ENCODE measurements around the gene VPS72. TPM values are rescaled to one million over a fixed set of nuclear protein-coding genes. Genes with fewer than 3 reads are reported as not detected.
A peak's percentile ranks its signal among the peaks of the same experiment; 100 is the strongest.

The VPS72 gene
- total and polyA plus RNA-seq, 2 of the 13 experiments (the other 11 are each of a cell fraction or from before 2014, with no cell fraction given), result 33.7 to 34.5 TPM

- TF ChIP-seq NFATC3 (CRISPR knock-in tag; IDR thresholded peaks at IDR 0.05), result 0 out of 2 replicates have a peak, but pooled peaks have one; percentile 40
- no peak; the same call in 1 of the 2 replicates for TF ChIP-seq PBX3 (CRISPR knock-in tag; IDR thresholded peaks at IDR 0.05; ENCODE audit: borderline replicate concordance)
- no peak for TF ChIP-seq ZNF264 (CRISPR knock-in tag; IDR thresholded peaks at IDR 0.05)
- TF ChIP-seq ZNF776 (CRISPR knock-in tag; IDR thresholded peaks at IDR 0.05), result 0 out of 2 replicates have a peak, but pooled peaks have one; percentile 50
- no peak for TF ChIP-seq FOXC1 (CRISPR knock-in tag; IDR thresholded peaks at IDR 0.05; ENCODE audit: borderline replicate concordance)
- no peak for TF ChIP-seq SMYD3 (CRISPR knock-in tag; IDR thresholded peaks at IDR 0.05)
- TF ChIP-seq POLR2A (IDR thresholded peaks at IDR 0.05; ENCODE audit: insufficient read depth in 1 of 2, low read depth in 2 of 2, low read length in 2 of 2), result peak; percentile 63 to 73
- no peak for TF ChIP-seq ZNF839 (CRISPR knock-in tag; IDR thresholded peaks at IDR 0.05; ENCODE audit: borderline replicate concordance)
- peak; percentile 96; the same call in 1 of the 2 replicates for TF ChIP-seq ZZZ3 (CRISPR knock-in tag; IDR thresholded peaks at IDR 0.05; ENCODE audit: borderline replicate concordance)
- no peak for TF ChIP-seq GPN1 (CRISPR knock-in tag; IDR thresholded peaks at IDR 0.05; ENCODE audit: borderline replicate concordance)
- no peak for TF ChIP-seq RBM39 (IDR thresholded peaks at IDR 0.05; ENCODE audit: low read depth, low read length, poor library complexity, severe bottlenecking)
- peak; percentile 26; the same call in 1 of the 2 replicates for TF ChIP-seq ZBTB14 (CRISPR knock-in tag; IDR thresholded peaks at IDR 0.05)
- TF ChIP-seq SMARCE1 (IDR thresholded peaks at IDR 0.05; ENCODE audit: borderline replicate concordance), result no peak
- no peak for TF ChIP-seq ZC3H13 (CRISPR knock-in tag; IDR thresholded peaks at IDR 0.05)
- TF ChIP-seq MTERF4 (CRISPR knock-in tag; IDR thresholded peaks at IDR 0.05), result peak; percentile 56; the same call in 1 of the 2 replicates
- no peak for TF ChIP-seq NPAS2 (CRISPR knock-in tag; IDR thresholded peaks at IDR 0.05; ENCODE audit: borderline replicate concordance)
- peak; percentile 88; the same call in 1 of the 2 replicates for TF ChIP-seq TRAFD1 (CRISPR knock-in tag; IDR thresholded peaks at IDR 0.05; ENCODE audit: borderline replicate concordance)
- TF ChIP-seq RAD21 (CRISPR knock-in tag; IDR thresholded peaks at IDR 0.05), result no peak
- peak; percentile 13; the same call in 1 of the 2 replicates for TF ChIP-seq ZBTB3 (CRISPR knock-in tag; IDR thresholded peaks at IDR 0.05; ENCODE audit: borderline replicate concordance, low read depth)
- TF ChIP-seq POGZ (CRISPR knock-in tag; IDR thresholded peaks at IDR 0.05), result peak; percentile 87
- peak; percentile 88 for TF ChIP-seq MIER3 (CRISPR knock-in tag; IDR thresholded peaks at IDR 0.05; ENCODE audit: borderline replicate concordance)
- TF ChIP-seq ZNF12 (CRISPR knock-in tag; IDR thresholded peaks at IDR 0.05), result peak; percentile 47; the same call in 1 of the 2 replicates
- no peak for TF ChIP-seq NFE2L2 (IDR thresholded peaks at IDR 0.05; ENCODE audit: low read length)
- peak; percentile 99 for TF ChIP-seq ETV5 (CRISPR knock-in tag; IDR thresholded peaks at IDR 0.05; ENCODE audit: borderline replicate concordance)
- no peak for TF ChIP-seq RBFOX2 (IDR thresholded peaks at IDR 0.05; ENCODE audit: low read depth, low read length)
- no peak for TF ChIP-seq REL (CRISPR knock-in tag; conservative IDR thresholded peaks at IDR 0.05)
Observed at GRCh38 chr1:151165738-151166504, 24.1 kb downstream of the VPS72 start, which contains the start of the genes LYSMD1 and SCNM1 (continued).

Data from HepG2 (cell line).